SIG-M5 treated with dmso at 0.1 percent for 504 hours (cell line): ENCODE data around the gene ANKRD2.
A peak's percentile ranks its signal among the peaks of the same experiment; 100 is the strongest.

ENCODE experiments used
- DNase-seq: peaks from one replicate; lab custom pipeline; 2025; ENCODE audit not compliant: unreplicated experiment; lab: John Stamatoyannopoulos, UW

Gene ANKRD2

DNA sequence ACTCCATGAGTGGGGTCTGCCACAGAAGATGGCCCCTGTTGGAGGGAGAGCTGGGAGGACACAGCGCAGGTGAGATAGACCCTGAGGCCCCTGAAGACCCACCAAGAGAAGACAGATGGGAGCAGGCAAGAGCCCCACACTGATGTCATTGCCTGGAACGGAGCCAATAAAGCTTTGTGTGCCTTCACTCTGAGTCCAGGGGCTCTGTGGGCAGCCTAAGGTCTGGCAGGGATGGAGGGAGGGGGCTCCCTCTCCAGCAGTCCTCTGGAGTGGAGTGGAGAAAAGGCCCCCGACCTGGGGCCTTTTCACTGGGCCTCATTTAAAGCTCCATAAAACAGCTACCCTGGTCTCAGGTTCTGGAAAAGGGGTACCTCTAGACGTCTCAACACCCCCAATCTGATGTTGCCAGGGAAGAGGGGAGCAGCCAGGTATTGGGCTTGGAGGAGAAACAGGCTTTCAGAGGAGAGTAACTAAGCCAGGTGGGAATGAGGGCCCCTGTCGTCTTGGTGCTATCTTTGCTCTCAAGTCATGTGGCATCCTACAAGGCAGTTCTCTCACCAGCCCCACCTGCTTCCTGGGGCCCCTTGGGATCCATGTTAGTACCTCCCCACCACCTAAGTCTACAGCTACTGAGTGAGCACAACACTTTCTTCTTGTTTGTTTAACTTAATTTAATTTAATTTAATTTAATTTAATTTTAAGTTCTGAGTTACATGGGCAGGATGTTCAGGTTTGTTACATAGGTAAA, 18.3 kb downstream of the ANKRD2 start:
- DNase-seq = no peak

DNA sequence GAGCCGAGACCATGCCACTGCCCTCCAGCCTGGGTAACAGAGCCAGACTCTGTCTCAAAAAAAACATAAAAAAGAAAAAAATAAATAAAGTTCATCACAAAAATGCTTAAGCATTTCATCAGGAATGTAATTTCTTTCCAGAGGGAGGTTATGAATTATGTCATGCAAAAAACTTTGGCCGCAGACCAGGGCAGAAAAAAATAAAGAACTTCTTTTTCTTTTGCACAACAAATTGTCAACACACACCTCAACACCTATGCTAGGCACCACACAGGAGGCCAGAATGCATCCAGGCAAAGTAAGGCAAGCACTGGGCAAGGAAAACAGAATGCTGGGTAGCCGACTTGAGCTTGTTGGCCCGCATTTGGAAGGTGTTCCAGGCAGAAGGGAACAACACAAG, 20.8 kb downstream of the ANKRD2 start:
- no peak for DNase-seq

DNA sequence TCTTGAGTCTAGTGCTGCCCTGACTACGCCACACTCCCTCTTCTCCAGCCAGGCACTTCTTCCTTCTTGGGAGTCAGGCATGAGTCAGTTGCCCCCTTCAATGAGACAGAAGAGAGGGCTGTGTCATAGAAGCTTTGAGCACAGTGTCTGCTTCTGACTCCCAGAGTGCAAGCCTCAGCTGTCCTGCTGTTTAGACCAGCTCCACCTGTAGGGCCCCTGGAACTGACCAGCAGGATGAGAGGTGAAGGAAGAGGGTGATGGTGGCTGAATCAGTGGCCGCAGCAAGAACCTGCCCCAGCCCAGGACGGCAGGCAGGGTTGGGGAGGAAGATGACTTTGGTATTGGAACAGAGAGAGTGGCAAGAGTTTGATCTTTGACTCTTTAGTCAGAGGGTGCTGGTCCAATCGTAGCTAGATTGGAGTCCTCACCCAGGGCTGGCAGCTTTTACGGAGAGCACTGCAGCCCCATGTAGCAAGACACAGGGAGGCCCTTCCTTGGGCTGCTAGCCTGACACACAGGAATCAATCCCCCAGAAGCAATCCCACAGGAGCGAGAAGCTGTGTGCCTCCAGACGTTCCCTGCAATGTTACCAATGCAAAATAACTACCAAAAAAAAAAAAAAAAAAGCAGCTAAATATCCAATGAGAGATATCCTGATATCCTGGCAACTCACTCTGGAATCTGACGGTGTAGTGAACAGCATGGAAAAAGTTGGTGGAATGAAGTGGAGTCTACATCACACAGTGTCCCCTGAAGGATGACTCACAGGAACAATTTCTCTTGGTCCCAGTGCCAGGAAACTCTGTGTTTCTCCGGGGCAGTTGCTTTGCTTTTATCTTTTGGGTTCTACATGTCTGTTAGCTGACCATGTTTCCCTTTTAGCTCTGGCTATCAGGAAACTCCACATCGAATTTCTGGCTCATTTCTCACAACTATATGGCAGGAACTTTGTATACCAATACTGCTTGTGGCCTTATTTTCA, 23.8 kb downstream of the ANKRD2 start:
- no peak for DNase-seq

DNA sequence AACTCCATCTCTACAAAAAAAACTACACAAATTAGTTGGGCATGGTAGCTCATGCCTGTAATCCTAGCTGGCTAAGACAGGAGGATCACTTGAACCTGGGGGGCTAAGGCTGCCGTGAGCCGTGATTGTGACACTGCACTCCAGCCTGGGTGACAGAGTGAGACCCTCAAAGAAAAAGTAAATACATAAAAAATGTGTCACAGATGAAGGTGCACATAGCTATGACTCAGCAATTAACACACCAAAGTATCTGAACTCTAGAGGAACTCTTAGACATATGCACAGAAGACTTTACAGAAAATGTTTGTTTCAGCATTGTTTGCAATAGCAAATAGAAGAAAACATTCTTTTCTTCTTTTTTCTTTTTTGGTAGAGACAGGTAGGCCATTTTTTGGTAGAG, 25.2 kb downstream of the ANKRD2 start:
- no peak for DNase-seq

DNA sequence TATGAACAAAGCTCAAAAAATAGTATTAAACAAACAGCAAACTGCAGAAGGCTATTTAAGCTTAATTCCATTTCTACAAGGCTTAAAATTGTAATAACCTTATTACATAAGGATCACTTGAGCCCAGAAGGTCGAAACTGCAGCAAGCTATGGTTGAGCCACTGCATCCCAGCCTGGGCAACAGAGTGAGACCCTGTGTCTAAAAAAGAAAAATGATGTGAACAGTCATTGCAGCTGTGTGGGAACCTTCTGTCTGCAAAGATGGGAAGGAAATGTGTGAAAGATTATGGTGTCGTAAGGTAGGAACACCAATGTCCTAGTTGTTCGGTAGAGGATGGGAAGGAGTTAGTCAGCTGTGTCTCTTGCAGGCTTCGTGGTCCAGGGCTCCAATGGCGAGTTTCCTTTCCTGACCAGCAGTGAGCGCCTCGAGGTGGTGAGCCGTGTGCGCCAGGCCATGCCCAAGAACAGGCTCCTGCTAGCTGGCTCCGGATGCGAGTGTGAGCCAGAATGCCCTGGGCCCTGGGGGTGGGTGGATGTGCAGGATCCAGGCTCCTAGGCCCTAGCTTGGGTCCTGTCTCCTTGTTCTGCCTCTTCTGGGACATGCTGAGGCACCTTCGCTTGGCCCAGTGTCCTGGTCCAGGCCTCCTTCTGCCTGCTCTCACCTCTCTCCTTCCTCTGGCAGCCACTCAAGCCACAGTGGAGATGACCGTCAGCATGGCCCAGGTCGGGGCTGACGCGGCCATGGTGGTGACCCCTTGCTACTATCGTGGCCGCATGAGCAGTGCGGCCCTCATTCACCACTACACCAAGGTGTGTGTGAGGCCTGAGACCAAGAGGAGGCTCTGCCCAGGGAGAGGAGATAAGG, 26.1 kb downstream of the ANKRD2 start:
- no peak for DNase-seq

DNA sequence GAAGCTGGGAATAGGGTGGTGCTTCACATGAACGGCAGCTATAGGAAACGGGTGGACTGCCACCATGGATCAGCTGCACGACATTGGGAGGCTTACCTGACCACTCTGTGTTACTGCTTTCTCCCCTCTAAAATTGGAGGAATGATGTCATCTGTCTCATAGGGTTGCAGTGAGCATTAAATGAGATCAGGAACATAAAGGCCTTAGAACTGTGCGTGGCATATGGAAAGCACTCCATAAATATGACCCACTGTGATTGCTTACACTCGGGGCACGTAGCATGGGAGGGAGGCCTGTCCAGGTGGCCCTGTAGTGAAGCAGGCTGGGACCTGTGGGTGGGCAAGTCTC, 26.7 kb downstream of the ANKRD2 start:
- DNase-seq = no peak

DNA sequence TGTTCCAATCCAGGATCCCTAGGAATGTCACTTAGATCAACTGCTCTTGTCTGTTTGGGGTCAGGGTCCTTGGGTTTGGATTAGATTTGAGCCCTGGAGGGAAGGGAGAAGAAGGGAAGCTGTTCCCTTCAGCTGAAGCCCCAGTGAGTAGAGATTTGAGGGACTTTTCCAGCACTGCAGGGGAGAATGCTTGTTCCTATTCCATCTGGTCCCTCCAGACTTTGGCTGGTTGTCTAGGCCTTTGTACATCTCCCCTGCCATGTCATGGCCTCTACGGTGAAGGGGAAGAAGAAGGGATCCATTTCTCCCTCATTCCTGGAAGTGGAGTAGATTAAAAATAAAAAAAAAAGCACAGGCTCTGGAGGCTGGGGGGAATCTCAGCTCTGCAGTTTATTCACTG, 28.0 kb downstream of the ANKRD2 start:
- no peak for DNase-seq

DNA sequence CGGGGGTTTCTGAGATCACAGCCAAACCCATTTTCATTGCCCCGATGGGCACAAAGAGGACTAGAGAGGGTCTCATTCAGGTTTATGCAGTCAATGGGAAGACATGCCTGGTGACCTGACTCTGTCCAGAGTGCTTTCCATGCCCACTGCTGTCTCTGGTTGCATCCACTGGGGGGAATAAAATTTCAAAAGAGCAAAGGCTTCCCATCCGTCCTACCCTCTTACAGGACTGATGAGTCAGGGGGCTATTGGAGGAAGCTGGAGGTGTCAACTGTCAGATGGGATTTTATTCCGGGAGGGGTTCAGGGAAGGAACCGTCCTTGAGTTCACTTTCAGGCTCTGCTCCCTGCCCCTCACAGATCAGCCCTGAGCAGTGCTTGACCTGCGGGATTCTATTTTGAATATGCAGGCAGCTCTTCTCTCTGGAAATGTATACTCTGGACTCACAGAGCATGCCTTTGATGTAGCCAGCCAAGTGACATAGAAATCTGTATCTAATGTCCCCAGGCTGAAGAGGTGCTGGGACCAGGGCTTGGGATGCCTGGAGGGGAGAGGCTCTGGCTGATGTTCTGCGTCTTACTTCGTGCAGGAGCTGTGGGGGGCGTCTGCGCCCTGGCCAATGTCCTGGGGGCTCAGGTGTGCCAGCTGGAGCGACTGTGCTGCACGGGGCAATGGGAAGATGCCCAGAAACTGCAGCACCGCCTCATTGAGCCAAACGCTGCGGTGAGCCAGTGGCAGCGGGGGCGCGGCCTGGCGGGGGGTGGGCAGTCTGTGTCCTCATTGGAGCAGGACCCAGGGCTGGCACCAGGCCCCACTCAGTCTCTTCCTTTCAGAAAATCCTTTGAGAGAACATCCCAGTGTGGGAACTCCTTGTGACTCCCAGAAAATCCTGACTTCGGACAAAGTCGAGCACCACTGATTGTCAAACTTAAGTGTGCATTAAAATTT, 29.0 kb downstream of the ANKRD2 start:
- no peak for DNase-seq

DNA sequence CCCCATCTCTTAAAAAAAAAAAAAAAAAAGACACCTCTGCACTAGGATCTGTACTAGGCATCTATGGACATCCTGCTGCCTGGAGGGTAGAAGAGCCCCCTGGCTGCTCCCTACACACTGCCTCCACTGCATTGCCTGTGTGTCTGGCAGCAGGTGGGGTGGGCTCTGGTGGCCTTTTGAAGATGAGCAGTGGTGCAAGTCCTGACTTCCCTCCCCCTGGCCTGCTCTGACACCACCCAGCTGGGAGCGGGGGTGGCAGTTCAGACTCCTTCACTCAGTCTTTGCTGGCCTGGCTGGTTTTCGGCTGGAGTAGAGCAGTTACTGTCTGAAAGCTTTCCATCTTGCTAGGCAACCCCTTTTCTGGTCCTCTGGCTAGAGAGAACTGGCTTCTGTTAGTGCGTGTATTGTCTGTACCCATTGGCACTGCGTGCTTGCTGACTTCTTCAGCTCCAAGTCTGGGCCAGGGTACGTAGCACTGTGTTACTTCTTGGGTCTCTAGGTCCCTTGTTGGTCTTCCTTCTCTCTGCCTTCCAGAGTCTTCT, 34.6 kb downstream of the ANKRD2 start:
- DNase-seq = no peak

DNA sequence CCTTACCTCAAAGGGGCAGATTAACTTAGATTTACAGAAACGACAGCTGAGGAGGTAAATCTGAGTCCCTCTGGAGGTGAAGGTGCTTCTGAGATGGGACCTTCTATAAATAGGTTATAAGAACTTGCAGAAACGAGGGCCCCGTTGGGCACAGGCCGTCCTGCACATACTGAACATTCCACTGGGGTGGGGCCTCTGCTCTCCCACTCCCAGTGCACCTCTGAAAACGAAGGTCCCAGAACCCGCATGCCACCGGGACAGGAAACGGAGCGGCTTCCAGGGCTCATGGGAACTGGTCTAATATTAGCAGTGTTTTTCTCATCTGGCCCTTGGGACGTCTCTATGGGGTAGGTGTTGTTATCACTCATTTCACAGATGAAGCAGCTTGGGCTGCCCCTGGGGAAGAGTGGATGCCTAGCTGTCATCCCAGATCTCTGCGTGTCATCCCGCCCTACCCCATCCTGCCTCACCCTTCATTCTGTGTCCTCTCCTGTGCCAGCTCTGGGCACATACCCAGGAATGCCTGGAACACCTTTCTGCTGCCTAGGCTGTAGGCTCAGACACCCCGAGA, 36.5 kb downstream of the ANKRD2 start:
- DNase-seq = no peak

DNA sequence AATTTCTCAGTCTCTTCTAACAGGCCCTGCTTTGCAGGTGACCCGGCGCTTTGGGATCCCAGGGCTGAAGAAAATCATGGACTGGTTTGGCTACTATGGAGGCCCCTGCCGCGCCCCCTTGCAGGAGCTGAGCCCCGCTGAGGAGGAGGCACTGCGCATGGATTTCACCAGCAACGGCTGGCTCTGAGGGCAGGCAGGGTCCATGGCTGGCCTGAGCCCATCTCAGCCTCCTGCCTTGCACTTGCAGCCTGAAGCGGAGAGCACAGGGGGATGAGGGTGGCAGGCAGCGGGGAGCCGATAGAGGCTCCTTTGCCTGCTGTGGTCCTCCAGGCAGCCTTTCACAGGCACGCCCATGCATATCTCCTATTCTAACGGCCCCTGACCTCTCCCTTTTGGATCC, 38.9 kb downstream of the ANKRD2 start:
- no peak for DNase-seq

DNA sequence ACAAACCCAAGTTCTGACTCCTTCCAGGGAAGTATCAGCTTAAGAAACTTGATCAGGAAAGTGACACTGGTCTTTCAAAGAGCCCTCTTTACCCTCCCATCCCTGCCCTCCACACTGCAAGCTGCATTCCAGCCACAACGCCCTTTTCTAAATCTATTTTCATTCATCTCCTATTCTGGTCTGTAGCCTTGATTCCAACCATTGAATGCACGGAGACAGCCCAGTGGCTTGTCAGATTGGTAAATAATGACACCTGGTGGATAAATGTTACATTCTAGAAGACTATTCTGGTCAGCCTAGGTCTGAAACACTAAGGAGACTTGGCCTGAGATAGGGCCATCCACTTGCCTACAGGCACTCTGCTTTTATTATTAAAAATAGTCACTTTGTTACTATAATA, 39.8 kb downstream of the ANKRD2 start:
- peak; percentile 5 for DNase-seq

DNA sequence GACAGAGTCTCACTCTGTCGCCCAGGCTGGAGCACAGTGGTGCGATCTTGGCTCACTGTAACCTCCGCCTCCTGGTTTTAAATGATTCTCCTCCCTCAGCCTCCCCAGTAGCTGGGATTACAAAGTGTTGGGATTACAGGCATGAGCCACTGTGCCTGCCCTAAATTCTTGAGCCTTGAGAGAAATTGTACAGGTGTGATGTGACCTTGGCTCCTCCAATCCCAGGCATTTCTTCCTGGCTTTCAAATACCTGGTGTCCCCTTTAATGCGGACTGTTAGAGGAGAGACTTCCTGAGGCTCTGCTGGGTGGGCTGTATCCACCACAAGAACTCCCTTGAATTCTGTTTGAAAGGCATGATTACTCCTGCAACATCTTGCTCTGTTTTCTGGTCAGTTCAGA, 45.7 kb downstream of the ANKRD2 start:
- no peak for DNase-seq

DNA sequence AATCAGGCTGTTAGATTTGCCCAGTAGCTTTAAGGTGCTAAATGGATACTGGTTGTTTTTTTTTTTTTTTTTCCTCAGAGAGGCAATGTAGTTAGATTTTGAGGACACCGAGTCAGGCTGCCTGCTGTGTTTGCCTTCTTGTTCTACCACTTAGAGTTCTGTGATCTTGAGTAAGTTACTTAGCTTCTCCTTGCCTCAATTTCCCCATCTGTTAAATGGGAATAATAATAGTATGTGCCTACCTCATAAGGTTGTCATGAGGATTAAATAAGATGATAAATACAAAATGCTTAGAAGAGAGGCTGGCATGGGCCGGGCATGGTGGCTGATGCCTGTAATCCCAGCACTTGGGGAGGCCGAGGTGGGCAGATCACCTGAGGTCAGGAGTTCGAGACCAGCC, 46.2 kb downstream of the ANKRD2 start:
- no peak for DNase-seq

DNA sequence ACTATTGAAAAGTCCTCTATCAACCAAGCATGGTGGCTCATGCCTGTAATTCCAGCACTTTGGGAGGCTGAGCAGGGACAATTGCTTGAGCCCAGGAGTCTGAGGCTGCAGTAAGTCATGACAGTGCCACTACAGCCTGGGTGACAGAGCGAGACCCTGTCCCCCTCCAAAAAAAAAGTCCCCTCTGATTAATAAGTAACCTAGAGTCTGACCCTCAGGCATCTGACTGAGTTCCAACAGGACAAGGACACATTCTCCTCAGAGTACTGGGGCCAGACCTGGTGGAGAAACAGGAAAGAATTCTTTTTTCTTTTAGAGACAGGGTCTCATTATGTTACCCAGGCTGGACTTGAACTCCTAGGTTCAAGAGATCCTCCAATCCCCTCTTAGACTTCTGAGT, 50.7 kb downstream of the ANKRD2 start:
- no peak for DNase-seq

DNA sequence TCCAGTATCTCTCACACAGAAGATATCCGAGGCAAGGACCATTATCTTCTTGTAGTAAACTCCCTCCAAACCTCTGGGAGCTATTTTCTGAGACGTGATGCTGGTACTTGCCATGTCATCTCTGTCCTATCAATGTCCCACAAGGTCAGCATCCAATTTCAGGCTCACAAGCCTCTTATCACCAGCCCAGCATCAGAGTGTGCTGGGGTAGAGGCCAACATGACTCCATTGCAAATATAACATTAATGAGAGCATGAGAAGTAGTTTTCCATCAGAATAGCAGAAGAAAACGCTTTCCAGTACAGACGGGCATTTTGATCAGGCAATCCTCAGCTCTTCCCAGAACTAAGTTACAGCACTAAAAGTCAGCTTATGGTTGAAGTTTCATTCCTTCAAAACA, 55.2 kb downstream of the ANKRD2 start:
- no peak for DNase-seq

DNA sequence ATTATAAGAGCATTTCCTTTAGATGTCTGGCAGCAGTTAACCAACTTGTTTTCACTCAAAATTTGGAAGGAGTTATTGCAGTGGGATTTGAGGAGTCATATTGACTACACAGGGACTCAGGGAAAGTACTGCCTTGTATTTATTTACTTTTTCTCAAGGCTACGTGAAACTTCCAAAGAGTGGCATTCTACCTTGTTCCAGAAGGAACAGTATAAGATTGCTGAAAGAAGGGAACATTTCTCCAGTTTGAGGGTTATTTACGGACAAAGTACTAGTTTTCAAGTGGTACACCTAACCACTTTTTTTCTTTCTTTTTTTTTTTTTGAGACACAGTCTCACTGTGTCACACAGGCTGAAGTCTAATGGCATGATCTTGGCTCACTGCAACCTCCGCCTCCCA, 55.6 kb downstream of the ANKRD2 start:
- no peak for DNase-seq

DNA sequence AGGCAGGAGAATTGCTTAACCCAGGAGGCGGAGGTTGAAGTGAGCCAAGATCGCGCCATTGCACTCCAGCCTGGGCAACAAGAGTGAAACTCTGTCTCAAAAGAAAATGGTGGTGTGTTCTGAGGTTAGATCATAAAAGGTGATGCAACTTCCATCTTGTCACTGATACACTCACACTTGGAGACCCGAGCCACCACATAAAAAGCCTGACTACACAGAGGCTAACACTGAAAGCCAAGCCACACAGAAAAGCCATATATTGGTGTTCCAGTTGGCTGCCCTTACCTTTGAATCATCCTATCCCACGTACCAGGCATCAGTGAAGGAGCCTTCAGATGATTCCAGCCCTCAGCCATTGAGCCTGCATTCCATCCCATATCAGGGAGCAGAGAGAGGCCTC, 56.7 kb downstream of the ANKRD2 start:
- DNase-seq = peak; percentile 29

DNA sequence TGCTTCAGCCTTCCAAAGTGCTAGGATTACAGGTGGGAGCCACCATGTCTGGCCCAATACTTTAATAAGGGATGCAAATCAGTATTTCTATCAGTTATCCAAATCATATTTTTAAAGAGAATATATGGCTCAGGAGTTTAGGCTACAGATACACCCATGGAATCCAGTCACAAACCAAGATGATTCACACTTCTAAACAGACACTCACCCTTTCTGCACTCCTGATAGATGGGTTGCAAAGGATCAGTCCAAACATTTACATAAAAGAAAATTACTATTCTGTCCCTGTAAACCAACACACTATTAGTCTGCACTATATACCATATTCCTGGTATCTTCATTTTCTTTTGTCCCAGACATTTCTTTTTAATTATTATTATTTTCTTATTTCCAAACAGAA, 58.5 kb downstream of the ANKRD2 start:
- DNase-seq = no peak
